ENCODE results near the gene KIRREL3.

Gene KIRREL3

DNA sequence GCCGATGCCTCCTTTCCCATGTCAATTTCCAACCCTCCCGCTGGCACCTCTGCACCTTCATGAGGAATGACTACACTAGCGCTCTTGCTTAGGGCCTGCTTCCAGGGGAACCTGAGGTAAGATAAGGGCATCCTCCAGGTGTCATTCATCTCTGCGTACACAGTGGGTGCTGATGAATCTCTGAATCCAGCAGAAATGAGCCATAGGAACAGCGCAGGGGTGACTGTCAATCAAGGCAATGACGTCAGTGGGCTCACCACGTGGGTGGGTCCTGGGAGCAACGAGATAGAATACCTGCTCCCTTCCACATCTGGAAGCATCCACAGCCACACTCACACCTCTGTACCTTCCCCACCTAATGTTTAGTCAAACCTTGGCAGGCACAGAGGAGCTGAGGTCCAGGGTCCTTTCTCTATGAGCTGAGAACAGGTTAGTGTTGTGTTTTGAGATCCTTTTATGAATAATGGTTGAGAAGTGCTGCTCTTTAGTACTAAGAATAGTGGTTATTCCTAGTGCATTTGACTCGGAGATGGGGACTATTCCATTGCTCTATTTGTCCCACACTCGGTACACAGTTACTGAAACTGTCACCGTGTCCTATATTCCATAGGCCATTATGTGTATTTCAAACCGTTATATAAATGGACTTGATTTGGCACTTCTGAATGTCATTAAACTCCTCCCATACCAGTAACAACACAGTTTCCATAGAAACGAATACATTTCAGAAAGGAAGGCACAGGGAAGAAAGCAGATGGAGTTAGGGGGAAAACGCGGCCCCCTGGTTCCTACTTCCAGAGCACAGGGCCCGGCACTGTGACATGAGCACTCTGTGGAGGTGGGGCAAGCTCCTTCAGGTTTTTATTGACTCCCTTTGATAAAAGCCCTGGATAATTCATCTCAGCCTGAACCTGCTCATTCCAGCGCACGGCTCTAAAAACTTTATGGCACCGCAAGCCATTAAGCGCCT is 451.7 kb downstream of the KIRREL3 start:
- no peak for DNase-seq

DNA sequence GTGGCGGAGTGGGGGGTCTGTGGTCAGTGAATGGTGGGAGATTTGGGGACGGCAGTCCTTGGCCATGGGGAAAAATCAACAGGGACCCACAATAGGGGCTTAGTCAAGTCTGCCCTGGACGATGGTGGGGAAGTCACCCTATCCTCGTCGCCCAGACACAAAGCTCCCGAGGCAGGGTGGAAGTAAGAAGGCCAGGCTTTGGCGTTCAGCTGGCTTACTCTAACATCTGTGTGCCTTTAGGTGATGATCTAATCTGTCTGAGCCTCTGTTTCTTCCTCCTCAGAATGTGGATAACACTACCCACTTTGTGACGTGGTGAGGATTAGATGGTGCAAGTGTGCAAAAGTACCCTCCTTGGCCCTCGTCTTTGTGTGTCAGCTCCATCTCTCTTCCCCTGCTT is 452.9 kb downstream of the KIRREL3 start:
- DNase-seq: no peak

DNA sequence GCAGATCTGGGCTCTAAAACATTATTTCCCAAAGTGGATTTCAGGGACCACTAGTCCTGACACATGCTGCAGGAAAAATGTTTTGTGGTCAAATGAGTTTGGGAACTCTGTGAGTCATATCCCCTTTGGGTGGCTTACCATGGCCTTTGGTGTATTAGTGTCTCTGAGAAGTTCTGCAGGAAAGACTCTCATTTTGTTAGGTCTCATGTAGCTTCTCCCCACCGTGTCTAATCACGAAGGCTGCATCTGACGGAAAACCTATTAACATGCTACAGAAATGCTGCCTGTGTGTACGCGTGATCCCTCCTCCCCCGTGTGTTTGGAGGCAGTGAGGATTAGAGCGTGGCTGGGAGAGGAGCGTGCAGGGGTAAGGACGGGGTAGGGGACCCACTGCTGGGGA is 453.4 kb downstream of the KIRREL3 start:
- DNase-seq: no peak

DNA sequence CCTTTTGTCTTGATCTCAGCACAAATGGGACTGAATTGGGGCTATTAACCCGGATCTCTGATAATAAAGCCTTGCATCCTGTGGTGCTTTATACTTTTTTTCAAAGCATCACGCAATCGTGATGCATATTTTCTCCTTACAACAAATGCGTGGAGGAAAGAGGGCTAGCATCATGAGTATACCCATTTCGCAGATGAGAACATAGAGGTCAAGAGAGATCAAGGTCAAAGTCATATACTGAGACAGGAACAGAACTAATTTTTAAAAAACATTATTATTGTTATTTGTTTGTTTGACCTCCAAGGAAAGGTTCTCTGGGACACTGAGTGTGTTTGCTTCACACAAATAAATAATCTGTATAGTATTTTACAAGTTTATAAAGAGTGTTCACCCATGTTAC is 453.9 kb downstream of the KIRREL3 start:
- no peak for DNase-seq

DNA sequence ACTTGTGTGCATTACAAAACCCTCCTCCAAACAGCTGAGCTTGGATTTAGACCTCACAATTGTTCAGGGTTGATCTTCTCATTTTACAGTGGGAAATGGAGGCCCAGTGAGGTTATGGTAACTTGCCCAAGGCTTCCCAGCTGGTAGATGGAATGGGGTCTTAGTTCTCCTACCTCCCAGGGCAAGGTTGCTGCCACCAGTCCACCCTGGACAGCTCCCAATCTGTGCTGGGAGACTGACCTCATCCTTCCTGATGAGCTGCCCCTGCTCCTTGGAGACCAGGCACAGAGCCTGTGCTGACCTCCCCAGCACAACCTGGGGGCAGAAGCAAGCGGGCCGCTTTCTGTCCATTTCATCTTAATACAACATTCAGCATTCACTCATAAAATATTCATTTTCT is 454.4 kb downstream of the KIRREL3 start:
- no peak for DNase-seq

DNA sequence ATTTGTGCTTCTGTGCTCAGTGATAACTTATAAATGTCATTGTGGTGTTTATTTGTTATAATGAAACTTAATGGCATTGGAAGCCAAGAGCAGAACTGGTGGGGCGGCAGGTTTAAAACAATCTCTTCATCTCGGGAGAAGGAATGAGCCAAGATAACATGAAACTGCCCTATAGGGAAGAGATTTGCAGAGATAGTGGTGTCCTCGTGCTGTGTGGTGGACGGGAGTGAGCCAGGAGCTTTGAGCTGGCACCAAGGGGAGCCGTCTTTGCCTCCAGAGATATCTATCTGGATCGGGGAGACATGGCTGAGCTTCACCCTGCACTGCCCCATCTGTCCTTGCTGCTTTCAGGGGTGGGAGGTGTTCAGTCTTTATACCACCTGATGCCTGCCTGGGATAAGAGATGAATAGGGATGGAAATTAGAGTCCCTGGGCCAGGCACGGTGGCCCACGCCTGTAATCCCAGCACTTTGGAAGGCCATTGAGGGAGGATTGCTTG is 455.5 kb downstream of the KIRREL3 start:
- no peak for DNase-seq

DNA sequence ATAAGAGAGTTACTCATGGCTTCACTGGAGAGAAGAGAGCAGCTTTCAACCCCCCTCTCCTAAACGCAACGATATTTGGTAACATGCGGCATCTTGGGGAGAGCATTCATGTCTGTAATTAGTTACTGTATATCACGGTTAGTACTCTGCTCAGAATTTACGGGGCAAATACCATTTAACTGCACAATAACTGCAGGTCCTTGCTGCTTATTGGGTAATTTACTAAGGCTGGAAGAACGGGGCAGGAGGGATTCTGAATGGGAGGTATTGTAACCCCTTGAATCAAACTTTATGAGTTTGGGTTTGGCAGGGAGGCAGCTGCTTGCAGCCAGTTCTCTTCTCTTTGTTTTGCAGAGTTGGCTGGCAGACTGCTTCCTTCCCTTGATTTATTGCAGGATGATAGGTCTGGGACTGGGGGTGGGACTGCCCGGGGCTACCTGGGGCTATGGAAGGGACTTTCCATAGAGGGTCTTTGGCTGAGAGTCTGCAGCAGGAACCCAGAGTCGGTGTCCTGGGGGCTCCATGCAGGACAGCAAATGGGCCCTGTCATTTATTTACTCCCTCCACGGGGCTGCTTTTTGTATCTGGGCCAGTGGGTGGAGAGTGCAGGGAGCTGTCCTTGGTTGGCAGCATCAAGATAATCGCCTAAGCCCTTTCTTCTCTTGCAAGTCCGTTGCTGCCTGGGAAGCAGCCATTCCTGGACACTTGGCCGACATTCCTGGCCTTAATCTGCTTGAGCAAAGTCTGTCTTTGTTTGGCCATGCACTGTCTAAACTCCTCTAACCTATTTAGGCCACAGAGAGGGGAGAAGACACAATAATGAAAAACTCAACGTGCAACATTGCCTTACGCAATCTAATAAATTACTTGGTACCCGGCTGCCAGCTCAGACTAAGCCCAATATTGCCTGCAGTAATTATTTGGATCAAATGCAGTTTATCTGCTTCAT is 456.2 kb downstream of the KIRREL3 start:
- no peak for DNase-seq

DNA sequence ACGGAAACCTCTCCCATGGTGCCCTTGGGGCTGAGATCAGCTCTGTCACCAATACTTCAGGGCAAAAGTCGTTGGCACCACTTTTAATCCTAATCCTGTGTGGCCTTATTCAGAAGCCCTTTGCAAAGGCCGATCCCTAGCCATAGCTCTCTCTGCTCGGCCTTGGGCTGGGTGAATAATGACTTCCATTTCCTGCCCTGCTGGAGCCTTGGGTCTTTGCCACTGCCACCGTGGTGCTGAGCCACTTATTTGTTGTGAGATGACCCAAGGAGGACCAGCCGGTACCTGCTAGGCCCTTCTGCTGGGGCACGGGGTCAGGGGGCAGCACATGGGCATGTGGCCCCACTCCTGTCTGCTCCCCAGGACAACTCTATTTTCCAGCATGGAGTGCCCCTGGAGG is 456.9 kb downstream of the KIRREL3 start:
- no peak for DNase-seq

DNA sequence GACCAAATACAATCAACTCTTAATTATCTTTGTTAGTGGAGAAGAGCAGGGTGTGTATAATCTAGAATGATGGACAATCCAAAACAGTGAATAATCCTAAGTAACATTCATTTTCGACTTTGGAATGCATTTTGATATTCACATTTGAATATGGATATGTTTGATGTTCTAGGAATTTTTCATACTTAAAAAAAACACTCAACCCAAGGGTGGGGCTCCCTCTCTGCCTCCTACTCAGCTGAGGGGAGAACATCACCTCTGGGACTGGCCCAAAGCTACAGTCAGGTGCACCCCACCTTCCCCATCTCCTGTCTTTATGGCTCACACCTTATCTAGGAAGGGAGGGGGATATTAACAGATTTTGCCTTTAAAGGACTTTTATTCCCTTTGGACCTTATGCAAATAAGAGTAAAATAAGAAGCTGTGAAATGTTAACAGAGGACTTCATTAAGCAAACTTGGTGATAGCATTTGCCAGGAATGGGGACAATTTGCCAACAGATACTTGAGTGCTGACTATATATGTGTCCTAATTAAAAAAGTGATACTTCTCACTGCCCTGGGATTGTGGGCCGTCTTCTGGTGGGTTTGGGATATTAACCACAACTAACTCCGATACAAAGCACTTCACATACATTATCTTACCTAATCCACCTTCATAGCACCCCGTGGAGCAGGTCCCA is 458.1 kb downstream of the KIRREL3 start:
- no peak for DNase-seq

DNA sequence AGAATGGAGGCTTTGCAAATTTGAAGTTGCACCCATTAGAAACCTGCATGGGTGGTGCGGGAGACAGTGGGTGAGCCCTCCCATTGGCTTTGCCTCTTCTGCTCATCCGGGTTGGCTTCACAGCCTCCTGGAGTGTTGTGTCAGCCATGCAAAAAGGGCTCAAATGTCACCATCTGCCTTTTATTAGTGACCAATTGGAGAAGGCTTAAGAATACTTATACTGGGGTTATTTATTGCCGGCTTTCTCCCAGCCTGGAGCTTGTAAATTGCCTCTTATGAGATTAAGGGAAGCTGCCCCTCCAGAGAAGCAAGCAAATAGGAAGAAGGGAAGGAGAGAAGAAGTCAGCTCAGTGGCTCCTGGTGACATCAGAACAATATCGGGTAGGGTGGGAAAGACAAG is 462.5 kb downstream of the KIRREL3 start:
- DNase-seq: peak; percentile 97

DNA sequence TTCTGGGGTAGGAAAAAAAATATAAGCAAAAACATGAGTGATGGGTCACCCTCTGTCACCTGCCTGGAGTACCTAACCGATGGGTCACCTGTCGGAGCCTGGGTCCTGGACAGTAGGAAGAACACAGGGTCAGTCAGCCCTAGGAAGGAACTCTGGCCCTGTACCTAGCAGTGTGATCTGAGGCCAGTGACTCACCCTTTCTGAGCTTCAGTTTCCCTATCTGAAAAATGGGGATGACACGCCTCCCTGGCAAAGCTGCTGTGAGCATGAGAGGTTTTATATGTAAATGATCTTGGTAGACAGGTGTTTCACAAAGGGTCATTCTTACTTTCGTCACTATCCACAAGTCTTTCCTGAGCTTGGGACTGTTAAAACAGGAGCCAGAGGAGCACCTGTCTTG is 463.1 kb downstream of the KIRREL3 start:
- DNase-seq: no peak

DNA sequence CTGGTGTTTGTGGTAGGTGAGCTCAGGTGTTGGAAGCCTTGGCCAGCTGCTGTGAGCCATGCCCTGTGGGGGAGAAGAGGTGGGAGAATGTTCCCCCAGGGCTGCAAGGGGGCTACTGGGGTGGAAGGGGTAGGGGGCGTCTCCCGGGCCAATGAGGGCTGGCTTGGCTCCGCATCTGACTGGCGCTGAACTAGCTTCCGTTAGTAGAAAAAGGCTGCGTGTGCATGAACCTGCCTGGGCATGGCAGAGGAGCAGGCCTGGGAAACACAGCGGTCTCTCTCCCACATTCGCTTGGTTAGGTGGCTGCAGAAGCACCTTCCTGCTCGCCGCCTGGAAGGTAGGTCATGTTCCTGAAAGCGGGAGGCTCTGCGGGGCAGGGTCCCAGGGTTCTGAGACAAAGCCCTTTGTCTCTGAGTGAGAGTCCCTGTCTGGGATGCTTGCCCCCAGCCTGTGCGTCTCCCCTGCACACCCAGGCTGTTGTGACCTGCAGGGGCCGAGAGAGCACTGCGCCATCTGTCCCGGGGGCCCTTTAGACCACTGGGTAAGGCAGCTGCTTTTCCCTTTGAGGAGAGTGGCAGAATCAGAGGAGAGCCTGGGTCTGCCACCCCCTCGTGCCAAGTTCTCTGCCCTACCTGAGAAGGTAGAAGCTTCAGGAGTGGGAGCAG is 466.3 kb downstream of the KIRREL3 start:
- DNase-seq: peak; percentile 59

DNA sequence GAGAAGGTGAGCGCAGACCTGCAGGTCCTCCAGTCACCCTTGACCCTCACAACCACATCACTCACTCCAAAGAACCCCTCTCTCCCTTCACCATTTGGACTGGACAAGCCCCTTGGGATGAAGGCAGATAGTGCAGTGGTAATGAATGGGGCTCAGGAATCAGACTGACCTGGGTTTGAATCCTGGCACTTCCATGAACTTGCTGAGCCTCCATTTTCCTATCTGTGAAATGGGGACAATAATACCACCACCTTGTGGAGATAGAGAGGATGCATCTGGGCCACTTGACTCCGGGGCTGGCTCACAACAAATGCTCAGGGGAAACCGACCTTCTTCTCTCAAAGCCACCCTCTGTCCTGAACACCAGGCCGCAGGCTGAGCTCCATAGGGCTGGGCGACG is 467.0 kb downstream of the KIRREL3 start:
- no peak for DNase-seq

DNA sequence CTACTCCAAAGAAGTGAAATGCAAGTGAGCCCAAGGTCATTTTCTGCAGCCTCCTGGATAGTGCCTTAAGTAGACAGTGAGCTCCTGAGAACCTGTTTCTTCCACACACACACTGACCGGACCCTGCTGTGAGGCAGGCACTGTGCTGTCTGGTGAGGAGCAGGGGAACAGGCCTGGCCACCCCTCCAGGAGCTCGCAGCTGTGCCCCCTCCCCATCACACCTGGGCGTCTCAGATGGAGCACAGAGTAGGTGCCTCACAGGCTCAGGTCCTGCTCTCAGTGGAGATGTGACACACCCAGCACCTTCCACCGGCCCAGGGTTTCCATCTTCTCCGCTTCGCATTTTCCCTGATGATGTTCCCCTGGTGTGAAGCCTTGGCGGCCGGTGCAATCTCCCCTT is 470.2 kb downstream of the KIRREL3 start:
- no peak for DNase-seq

DNA sequence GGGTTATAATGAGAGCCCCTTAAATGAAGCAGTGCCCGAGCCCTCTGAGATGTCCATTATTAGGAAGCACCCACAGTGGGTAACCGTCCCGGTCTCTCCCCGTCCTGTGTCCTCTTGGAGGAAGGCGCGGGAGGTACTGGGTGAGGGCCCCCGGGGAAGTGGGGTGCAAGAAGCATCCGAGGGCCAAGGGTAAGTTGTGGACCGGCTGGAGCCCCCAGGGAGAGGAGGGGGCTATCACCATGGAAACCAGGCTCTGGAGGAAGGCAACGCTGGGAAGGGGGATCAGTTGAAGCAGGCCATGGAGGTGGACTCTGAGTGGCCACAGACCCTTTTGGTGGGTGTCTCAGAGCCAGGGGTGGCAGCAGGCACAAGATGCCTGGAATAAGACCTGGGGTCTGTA is 471.5 kb downstream of the KIRREL3 start:
- no peak for DNase-seq

DNA sequence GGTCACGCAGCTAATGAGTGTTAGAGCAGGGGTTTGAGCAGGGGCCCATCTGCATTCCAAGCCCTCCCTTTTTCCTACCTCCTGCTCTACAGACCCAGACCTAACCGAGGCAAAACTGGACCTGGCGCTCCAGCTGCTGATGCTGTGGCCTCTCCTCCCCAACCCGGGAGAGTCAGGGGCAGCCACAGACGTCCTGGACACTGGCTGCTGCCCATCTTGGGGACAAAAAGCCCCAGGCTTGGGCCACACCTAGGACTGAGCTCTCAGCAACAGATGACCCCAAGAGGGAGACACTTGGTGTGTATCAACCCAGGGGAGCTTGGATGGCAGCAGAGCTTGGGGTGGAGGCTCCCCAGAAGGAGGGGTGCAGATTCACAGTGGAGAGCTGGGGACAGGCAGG is 472.5 kb downstream of the KIRREL3 start:
- no peak for DNase-seq

DNA sequence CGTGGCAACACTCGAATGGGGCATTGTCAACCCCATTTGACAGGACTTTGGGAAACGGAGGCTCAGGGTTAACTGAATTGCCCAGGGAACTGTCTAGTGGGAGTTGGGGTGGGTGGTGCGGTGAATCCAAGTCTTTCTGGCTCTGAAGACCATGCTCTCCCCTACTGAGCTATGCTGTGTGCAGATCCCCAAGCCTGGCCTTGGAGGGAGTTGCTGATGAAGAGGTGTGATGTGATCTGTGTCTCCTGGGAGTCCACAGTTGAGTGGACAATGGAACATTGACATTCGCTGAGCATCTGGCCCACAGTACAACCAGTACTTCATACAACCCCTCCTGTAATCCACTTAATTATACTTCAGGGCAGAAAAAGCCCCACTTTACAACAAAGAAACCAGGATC is 472.9 kb downstream of the KIRREL3 start:
- DNase-seq: no peak

DNA sequence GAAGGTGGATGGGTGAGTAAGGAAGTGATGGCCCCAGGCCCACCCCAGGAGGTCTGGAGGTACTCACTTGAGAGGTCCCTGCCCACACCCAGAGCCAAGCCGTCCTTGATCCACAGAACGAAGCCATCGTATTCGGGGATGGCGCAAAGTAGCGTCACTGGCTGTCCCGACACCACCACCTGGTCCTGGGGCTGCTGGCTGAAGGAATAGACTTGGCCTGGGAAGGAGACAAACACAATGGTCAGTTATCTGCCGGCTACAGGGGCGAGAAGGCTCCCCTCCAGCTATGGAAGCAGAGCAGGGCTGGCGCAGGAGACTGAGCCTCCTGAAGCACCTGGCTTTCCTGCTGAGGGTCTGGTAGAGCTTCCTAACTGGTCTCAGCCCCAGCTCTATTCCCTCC is 474.1 kb downstream of the KIRREL3 start:
- DNase-seq: no peak

DNA sequence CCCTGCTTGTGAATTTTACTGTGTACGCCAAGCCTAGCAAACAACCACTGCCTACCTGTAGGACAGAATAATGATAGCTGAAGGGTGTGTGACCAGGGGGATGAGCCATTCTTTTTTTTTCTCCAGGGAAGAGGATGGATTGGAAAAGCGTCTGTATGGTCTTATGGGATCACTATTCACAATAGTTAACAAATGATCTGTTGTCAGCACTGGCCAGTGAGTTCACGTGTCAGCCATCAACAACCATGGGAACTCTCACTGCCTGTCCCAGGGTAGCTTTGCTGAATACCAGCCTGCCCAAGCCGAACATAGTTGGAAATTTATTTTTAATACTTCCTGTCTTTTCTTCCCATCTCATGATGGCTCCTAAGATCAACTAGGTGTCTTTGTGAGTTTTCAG is 474.9 kb downstream of the KIRREL3 start:
- no peak for DNase-seq

DNA sequence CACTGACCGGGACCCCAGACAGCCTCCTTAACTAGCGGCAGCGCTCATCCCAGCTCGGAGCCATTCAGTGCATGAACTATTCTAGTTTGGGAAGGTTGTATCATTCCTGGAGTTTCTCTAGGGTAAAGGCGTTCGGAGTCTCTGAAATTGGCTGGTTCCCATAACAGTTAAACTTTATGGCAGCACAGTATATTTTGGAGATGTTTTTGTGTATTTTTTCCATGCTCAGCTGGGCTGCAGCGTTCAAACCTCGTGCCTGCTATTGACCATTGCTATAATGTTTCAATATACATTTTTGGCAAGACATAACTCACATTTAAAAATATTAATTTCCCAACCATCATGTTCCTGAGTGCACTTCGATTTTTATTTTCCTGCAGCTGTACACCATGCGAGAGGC is 475.4 kb downstream of the KIRREL3 start:
- no peak for DNase-seq

DNA sequence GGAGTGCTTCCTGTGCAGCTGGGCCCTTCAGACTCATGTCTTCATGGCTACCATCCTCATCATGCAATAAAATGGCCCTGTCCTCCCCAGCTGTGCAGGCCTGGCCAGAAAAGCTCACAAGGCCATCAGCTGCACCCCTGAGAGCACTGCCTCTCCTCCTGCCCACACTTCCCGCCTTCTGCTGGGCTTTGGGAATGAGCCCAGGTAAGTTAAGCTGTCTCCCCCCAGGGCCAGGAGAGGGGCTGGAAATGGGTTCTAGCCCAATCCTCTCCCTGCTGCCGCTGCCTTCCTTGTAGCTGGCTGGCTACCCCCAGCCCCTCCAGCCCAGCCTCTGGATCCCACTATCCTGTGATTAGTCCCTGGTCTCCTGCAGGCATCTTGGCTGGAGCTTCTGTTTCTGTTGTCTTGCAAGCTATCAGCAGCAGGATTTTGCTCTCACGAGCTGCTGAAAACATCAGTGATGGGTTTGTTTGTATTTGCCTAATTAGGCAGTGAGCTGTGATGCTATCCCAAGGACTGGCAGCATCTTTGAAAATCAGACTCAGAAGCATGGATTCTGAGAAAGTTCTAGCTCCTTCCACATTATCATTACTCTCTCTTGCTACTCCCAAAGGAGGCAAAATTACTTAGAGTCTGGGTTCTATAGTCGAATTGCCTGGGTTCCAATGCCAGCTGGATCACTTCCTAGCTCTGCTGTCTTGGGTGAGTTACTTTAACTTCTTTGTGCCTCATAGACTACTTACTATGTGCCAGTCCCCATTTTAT is 476.9 kb downstream of the KIRREL3 start:
- no peak for DNase-seq

DNA sequence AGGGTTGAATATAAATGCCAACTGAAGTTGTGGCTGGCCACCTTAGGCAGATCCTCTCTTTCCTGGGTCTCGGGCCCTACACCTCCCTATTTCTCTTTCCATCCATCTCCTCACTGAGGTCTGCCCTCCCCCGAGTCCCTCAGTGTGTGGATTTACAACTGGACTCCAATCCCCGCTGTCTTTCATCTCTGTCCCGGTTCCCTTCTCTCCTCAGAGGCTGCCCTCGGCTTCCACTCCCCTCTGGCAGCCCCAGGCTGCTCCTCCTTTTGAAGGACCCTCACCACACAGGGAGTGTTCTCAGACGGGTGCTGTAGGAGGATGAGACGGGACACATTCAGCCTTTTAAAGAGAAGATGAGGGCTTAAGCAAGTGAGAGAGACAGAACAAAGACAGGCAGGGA is 478.0 kb downstream of the KIRREL3 start:
- DNase-seq: no peak

All from NCI-H524 treated with DMSO at 0.1 percent for 48 hours (cell line).